Liver (tissue), 3 donors: ENCODE results near the gene SELENOO.

Experiments
- CTCF ChIP-seq: fragments of 150-350 bp; IDR thresholded peaks from 2 replicates; pipeline ENCODE4 v1.5.1; 2017; ENCODE audit warnings: improper control_type of control experiment, low read depth, low read length; ENCODE audit not compliant: missing input control
- GABPA ChIP-seq, 2 donors: IDR thresholded peaks in 1 of 2; conservative IDR thresholded peaks in 1 of 2; 2 replicates each; pipeline ENCODE4 v1.6.1; 2016; ENCODE audit warnings: antibody characterized with exemption in 2 of 2, mild to moderate bottlenecking in 1 of 2, moderate library complexity in 1 of 2
- HNF4G ChIP-seq: IDR thresholded peaks from 2 replicates; pipeline ENCODE4 v1.6.1; 2016; ENCODE audit warnings: antibody characterized with exemption
- JUND ChIP-seq, 2 donors: IDR thresholded peaks; 2 replicates each; pipeline ENCODE4 v1.6.1; 2016; ENCODE audit warnings: antibody characterized with exemption in 2 of 2
- NR2F2 ChIP-seq: IDR thresholded peaks from 2 replicates; pipeline ENCODE4 v1.6.1; 2016; ENCODE audit warnings: antibody characterized with exemption
- REST ChIP-seq: IDR thresholded peaks from 2 replicates; pipeline ENCODE4 v1.6.1; 2016; ENCODE audit warnings: antibody characterized with exemption, mild to moderate bottlenecking
- SP1 ChIP-seq: IDR thresholded peaks from 2 replicates; pipeline ENCODE4 v1.6.1; 2018; ENCODE audit warnings: antibody characterized with exemption, mild to moderate bottlenecking
- donor health status: healthy.
- donor health status: healthy.

GRCh38 chr22:50253941-50254340, 53.1 kb downstream of the SELENOO start:
- TF ChIP-seq CTCF: no peak
- TF ChIP-seq SP1: no peak
- TF ChIP-seq REST: no peak
- no peak for TF ChIP-seq JUND (IDR thresholded peaks at IDR 0.05)
- no peak for TF ChIP-seq GABPA (IDR thresholded peaks at IDR 0.05 in 1 of 2, conservative IDR thresholded peaks at IDR 0.05 in 1 of 2)
- no peak for TF ChIP-seq NR2F2
- TF ChIP-seq HNF4G: no peak
